GM19467 (cell line): ENCODE results near the gene NKX1-1.
"Not testable (repeated sequence)": the region's sequence is repeated elsewhere in the genome, so short reads cannot be mapped to it uniquely, and the experiment has no call there.

ENCODE experiments used
- ATAC-seq: cut with Tn5 transposase; IDR thresholded peaks from one replicate; pipeline ENCODE4 v1.9.1; 2021; ENCODE audit warnings: mild to moderate bottlenecking, moderate library complexity; ENCODE audit not compliant: unreplicated experiment

NKX1-1 gene

GRCh38 chr4:1375051-1375721 lies 31.1 kb downstream of the NKX1-1 start:
- no peak for ATAC-seq

- no peak for ATAC-seq
Observed at GRCh38 chr4:1374706-1375045, 31.6 kb downstream of the NKX1-1 start.

- ATAC-seq, result no peak
Observed at GRCh38 chr4:1373892-1374705, 32.1 kb downstream of the NKX1-1 start.

DNA sequence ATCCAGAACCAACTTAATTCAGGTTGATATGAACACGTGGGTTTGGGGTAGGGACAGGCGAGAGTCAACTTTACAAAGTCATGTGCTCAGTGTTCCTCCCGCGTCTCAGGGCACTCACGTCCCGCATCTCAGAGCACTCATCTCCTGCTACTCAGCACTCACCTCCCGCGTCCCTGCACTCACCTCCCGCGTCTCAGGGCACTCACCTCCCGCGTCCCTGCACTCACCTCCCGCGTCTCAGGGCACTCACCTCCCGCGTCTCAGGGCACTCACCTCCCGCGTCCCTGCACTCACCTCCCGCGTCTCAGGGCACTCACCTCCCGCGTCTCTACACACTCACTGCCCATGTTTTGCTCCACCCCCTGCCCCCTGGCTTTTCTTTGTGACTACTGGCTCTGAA lies 33.7 kb downstream of the NKX1-1 start:
- ATAC-seq, result not testable (repeated sequence)

GRCh38 chr4:1371176-1372165 lies 34.8 kb downstream of the NKX1-1 start:
- no peak for ATAC-seq

- ATAC-seq, result no peak
Observed at GRCh38 chr4:1370321-1371124, 35.7 kb downstream of the NKX1-1 start.

GRCh38 chr4:1369479-1370079 lies 36.7 kb downstream of the NKX1-1 start:
- ATAC-seq, result no peak

DNA sequence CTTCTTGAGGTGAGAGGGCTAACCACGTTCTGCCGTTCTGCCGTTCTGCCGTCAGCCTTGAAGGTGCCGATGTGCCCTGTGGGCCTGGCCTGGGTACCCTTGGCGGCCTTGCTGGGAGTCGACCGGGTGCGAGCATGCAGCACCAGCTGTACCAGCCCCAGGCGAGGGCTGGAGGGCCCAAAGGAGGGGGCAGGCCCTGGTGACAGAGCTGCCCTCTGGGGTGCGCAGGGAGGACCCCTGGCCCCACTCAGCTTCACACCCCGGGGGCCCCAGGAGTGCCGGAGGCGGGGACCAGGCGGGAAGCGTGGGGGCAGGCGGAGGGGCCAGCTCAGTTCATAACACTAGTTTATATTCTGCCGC lies 37.2 kb downstream of the NKX1-1 start:
- ATAC-seq, result no peak

DNA sequence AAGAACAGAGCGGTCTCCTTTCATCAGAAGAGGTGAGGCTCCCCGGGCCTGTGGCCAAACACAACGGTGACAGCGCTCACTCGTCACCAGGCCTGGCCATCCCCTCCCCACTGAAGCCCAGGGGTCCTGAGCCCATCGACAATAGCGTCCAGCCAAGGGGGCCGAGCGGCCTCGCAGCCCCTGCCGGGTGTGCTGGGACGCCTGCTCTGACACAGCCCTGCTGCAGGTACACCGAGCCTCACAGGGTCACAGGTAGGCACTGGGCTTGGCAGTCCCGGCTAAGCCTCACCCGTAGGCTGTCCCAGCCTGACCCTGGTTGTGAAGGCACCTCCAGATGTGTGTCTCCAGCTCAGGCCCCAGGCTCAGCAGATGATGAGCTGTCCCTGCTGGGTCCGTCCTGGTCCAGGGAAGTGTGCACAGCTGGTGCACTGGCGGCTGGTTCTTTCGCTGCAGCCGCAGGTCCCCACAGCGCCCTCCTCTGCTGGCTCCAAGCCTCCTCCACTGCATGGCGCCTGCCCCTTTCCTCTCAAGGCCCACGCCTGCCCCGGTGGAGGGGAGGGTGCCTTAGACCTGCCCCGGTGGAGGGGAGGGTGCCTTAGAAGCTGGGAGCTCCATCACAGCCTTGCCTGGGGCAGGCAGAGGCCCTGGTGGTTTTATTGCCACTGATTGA lies 37.7 kb downstream of the NKX1-1 start:
- ATAC-seq, result no peak

DNA sequence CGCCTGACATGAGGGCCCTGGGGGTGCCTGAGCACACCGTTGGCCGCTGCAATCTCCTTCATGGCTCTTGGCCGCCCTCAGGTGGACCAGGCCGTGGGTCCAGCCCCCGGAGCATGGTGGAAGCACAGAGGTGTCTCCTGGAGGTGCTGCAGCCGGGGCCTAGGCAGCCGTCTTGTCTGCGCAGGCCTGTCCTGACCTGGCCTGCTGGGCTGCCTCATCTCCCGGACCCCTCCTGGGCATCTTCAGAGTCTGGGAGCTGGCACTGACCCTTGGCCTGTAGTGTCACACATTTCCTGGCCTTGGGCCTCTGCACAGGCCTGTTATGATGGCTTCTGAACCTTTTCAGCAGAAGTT lies 38.3 kb downstream of the NKX1-1 start:
- no peak for ATAC-seq

- no peak for ATAC-seq
Observed at GRCh38 chr4:1367230-1367935, 38.9 kb downstream of the NKX1-1 start.

GRCh38 chr4:1366371-1367229 lies 39.6 kb downstream of the NKX1-1 start:
- ATAC-seq, result no peak

GRCh38 chr4:1365271-1366178 lies 40.7 kb downstream of the NKX1-1 start:
- no peak for ATAC-seq

DNA sequence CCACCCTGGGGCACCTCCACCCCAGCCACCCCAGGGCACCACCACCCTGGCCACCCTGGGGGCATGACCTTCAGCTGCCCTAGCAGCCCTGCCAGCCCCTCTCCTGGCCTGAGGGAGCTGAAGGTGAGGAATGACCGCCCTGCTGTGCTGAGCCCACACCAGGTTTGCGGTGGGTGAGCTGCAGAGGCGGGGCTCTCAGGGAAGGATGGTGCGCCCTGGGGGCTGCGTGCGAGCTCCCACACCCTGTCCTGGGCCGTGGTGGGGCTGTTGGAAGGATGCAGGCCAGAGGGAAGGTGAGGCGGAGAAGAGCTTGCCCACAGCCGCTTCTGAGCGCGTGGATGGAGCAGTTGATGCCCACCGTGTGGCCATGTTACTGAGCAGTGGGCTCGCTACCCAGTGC lies 41.5 kb downstream of the NKX1-1 start:
- no peak for ATAC-seq

- ATAC-seq, result no peak
Observed at GRCh38 chr4:1364217-1364616, 42.0 kb downstream of the NKX1-1 start.

GRCh38 chr4:1363513-1363912 lies 42.7 kb downstream of the NKX1-1 start:
- no peak for ATAC-seq

DNA sequence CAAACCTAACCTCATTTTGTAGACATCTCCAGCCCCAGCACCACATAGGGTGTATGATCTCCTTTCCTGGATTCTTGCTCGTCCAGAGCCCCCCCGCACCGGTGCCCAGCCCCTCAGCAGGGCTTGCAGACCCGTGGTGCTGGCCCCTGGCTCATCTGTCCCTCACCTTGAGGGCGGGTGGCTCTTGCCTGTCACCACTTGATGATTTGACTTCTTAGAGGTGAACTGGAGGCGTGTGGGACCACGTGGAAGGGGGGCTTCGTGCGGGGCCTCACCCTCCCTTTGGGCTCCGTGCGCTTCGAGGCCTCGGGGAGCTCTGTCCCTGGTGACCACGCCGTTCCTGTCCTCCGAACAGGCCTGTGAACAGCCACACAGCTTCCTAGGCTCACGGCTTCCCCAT lies 43.7 kb downstream of the NKX1-1 start:
- no peak for ATAC-seq
